IMR-90 (cell line): ENCODE measurements around the gene FERMT3. TPM values are rescaled to one million over a fixed set of nuclear protein-coding genes. Genes with fewer than 3 reads are reported as not detected.

Experiments
- ATAC-seq: fragments of 200-7000 bp; cut with Tn5 transposase; 2 replicates; pipeline ENCODE4 v1.9.1; 2020; ENCODE audit warnings: low read depth, mild to moderate bottlenecking, moderate library complexity
- BruUV-seq: library from RNA; stranded (reverse); fragments of 400-500 nt; replicated peaks from 2 replicates; lab custom pipeline; 2021; lab: Mats Ljungman, UMichigan
- CTCF ChIA-PET: fragments of 300-600 bp; formaldehyde crosslinking; extraction: SDS; loops from one replicate; lab custom pipeline; 2021; ENCODE audit warnings: antibody characterized with exemption; lab: Yijun Ruan, JAX
- POLR2A ChIA-PET: fragments of 300-600 bp; sonication (Branson Sonifier 250); formaldehyde crosslinking; loops from one replicate; lab custom pipeline; 2022; ENCODE audit warnings: antibody characterized with exemption; ENCODE audit not compliant: unreplicated experiment; lab: Charles Lee
- DNase-seq: peaks from one replicate; pipeline ENCODE4 v3.0.0; 2013
- H2AFZ ChIP-seq: replicated peaks from 2 replicates; pipeline ENCODE3; 2013; ENCODE audit warnings: low read length, mild to moderate bottlenecking; ENCODE audit not compliant: poor library complexity
- H2AK5ac ChIP-seq: 2 replicates; pipeline ENCODE4 v1.6.1; 2013; ENCODE audit warnings: low read depth, low read length, inconsistent platforms
- H2AK9ac ChIP-seq: replicated peaks from 2 replicates; pipeline ENCODE3; 2013; ENCODE audit warnings: mild to moderate bottlenecking, low read depth, low read length, moderate library complexity; ENCODE audit not compliant: poor library complexity
- H2BK120ac ChIP-seq: 2 replicates; pipeline ENCODE4 v1.6.1; 2013; ENCODE audit warnings: low read depth, low read length, inconsistent platforms
- H2BK15ac ChIP-seq: 3 replicates; pipeline ENCODE4 v1.6.1; 2013; ENCODE audit warnings: low read depth, low read length, inconsistent platforms
- H2BK20ac ChIP-seq: 2 replicates; pipeline ENCODE4 v1.6.1; 2013; ENCODE audit warnings: low read depth, mild to moderate bottlenecking, inconsistent platforms, low read length, moderate library complexity
- H2BK5ac ChIP-seq: 2 replicates; pipeline ENCODE4 v1.6.1; 2013; ENCODE audit warnings: mild to moderate bottlenecking, low read depth, low read length, inconsistent platforms; ENCODE audit not compliant: poor library complexity, severe bottlenecking
- H3K14ac ChIP-seq: replicated peaks from 2 replicates; pipeline ENCODE4 v1.6.1; 2013; ENCODE audit warnings: low read depth, low read length, inconsistent platforms
- H3K18ac ChIP-seq: 2 replicates; pipeline ENCODE4 v1.6.1; 2013; ENCODE audit warnings: low read depth, low read length, control low read depth
- H3K23ac ChIP-seq: 2 replicates; pipeline ENCODE4 v1.6.1; 2013; ENCODE audit warnings: low read depth, low read length, inconsistent platforms
- H3K27ac ChIP-seq: 2 replicates; pipeline ENCODE4 v1.5.1; 2013; ENCODE audit warnings: mild to moderate bottlenecking, control low read depth, low read length; ENCODE audit not compliant: insufficient read depth
- H3K27me3 ChIP-seq: 2 replicates; pipeline ENCODE4 v1.6.1; 2013; ENCODE audit warnings: low read length; ENCODE audit not compliant: control insufficient read depth, insufficient read depth
- H3K36me3 ChIP-seq: 2 replicates; pipeline ENCODE4 v1.6.1; 2013; ENCODE audit warnings: low read length, mixed read lengths; ENCODE audit not compliant: control insufficient read depth, insufficient read depth
- H3K4ac ChIP-seq: 2 replicates; pipeline ENCODE4 v1.6.1; 2013; ENCODE audit warnings: low read depth, low read length, inconsistent platforms
- H3K4me1 ChIP-seq: 2 replicates; pipeline ENCODE4 v1.6.1; 2013; ENCODE audit warnings: low read length, mixed read lengths; ENCODE audit not compliant: control insufficient read depth, insufficient read depth
- H3K4me2 ChIP-seq: 2 replicates; pipeline ENCODE4 v1.6.1; 2013; ENCODE audit warnings: low read depth, mild to moderate bottlenecking, control low read depth, low read length, moderate library complexity
- H3K4me3 ChIP-seq: 2 replicates; pipeline ENCODE4 v1.5.1; 2013; ENCODE audit warnings: low read depth, mild to moderate bottlenecking, control low read depth, low read length, moderate library complexity; ENCODE audit not compliant: insufficient read depth
- H3K56ac ChIP-seq: 2 replicates; pipeline ENCODE4 v1.6.1; 2013; ENCODE audit warnings: low read length, inconsistent platforms; ENCODE audit not compliant: insufficient read depth; ENCODE audit errors: extremely low read depth
- H3K79me1 ChIP-seq, 2 experiments: 2 replicates each; pipeline ENCODE4 v1.6.1; 2013; ENCODE audit warnings: low read length in 2 of 2, inconsistent platforms in 1 of 2, low read depth in 1 of 2
- H3K9ac ChIP-seq: 2 replicates; pipeline ENCODE4 v1.6.1; 2013; ENCODE audit warnings: low read depth, low read length, control low read depth
- H3K9me1 ChIP-seq: 2 replicates; pipeline ENCODE4 v1.6.1; 2013; ENCODE audit warnings: low read length, inconsistent platforms; ENCODE audit not compliant: insufficient read depth
- H3K9me3 ChIP-seq: 2 replicates; pipeline ENCODE4 v1.6.1; 2013; ENCODE audit warnings: low read length; ENCODE audit not compliant: control insufficient read depth, insufficient read depth
- H4K20me1 ChIP-seq: 2 replicates; pipeline ENCODE4 v1.6.1; 2013; ENCODE audit warnings: low read length, inconsistent platforms; ENCODE audit not compliant: insufficient read depth
- H4K5ac ChIP-seq: 2 replicates; pipeline ENCODE4 v1.6.1; 2013; ENCODE audit warnings: mild to moderate bottlenecking, low read depth, low read length, control low read depth
- H4K8ac ChIP-seq, 2 experiments: 2 replicates each; pipeline ENCODE4 v1.6.1; 2013; ENCODE audit warnings: low read depth in 2 of 2, low read length in 2 of 2, control low read depth in 1 of 2, inconsistent platforms in 1 of 2
- H4K91ac ChIP-seq: 2 replicates; pipeline ENCODE4 v1.6.1; 2013; ENCODE audit warnings: low read depth, low read length, inconsistent platforms; ENCODE audit not compliant: insufficient read depth
- BHLHE40 ChIP-seq: fragments of 150-350 bp; IDR thresholded peaks from 2 replicates; pipeline ENCODE4 v1.6.1; 2016; ENCODE audit warnings: mild to moderate bottlenecking, low read depth, low read length
- CEBPB ChIP-seq: IDR thresholded peaks from 2 replicates; pipeline ENCODE4 v1.6.1; 2012; ENCODE audit warnings: low read depth, low read length, improper control_type of control experiment
- WGBS, 2 experiments: methylation state at CpG; one replicate each; pipeline versions ENCODE4 v1.1.5 to v1.1.7; 2013; ENCODE audit warnings: missing lambda C conversion rate in 2 of 2; ENCODE audit not compliant: insufficient read length in 1 of 2; ENCODE audit errors: extremely low coverage in 2 of 2; 5-methylcytosine and 5-hydroxymethylcytosine counted together
- dilution Hi-C: fragments of 300-500 bp; cut with HindIII; formaldehyde crosslinking; loops from one replicate; pipeline ENCODE4 v1.14.3; 2018; ENCODE audit warnings: low sequenced_read_pairs; ENCODE audit not compliant: unreplicated experiment
- in situ Hi-C: fragments of 300-500 bp; cut with MboI; formaldehyde crosslinking; loops from 3 replicates; pipeline ENCODE4 v1.14.3; 2019; ENCODE audit warnings: low sequenced_read_pairs, inconsistent platforms, mixed read lengths
- intact Hi-C: fragments of 100-400 bp; cut with micrococcal nuclease; formaldehyde crosslinking; loops from 2 replicates; pipeline ENCODE4 v1.10.0; 2022
- polyA plus RNA-seq, 3 experiments: library from polyadenylated mRNA; depleted of rRNA; stranded (reverse); fragments of >200 nt; gene quantifications; 2 replicates each; pipeline ENCODE4 v1.2.3, GENCODE V29; 2012; ENCODE audit warnings: low replicate concordance in 1 of 3
- total RNA-seq: library from RNA; depleted of rRNA; stranded (reverse); fragments of >200 nt; gene quantifications from 2 replicates; pipeline ENCODE4 v1.2.3, GENCODE V29; 2012
- TF ChIP-seq, protein P1 (sequence below): fragments of 150-350 bp; IDR thresholded peaks from 2 replicates; pipeline ENCODE4 v1.6.1; 2016; ENCODE audit warnings: low read depth, mild to moderate bottlenecking, low read length, moderate library complexity, borderline replicate concordance
- TF ChIP-seq, protein P2 (sequence below): fragments of 150-350 bp; IDR thresholded peaks from 2 replicates; pipeline ENCODE4 v1.6.1; 2017; ENCODE audit warnings: mild to moderate bottlenecking, antibody characterized with exemption, low read length, low read depth

Gene FERMT3
- total and polyA plus RNA-seq, 2 of the 4 experiments (the other 2 are of a cell fraction): 0.36 to 2.3 TPM

DNA sequence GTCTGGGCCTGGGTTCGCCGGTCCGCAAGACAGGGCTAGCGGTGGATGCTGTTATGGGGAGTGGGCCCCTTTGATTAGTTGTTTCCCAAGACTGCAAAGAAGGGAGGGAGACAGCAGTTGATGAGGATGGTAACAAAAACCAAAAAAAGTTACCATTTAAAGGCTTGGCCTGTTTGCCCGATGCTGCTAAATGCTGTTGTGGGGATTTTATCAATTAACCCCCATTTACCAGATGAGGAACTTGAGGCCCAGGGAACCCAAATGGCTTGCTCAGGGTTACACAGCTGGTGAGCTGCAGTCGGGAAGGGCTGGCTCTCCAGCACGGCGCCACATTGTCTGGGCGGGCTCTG lies 16.1 kb downstream of the FERMT3 start:
- Histone ChIP-seq H4K20me1 (no peaks in the 10 kb centered on the region; the same call in 1 of the 2 replicates), H4K5ac (no peak overlapping the region), H4K8ac (no peak overlapping the region), H3K79me1 (peaks cover 22 to 37% of the 10 kb centered on the region in 2 experiments; a peak in 3 of 4 replicates), H3K36me3 (peaks cover 5% of the 10 kb centered on the region), H3K4me3 (no peak overlapping the region), H3K27me3 (no peaks in the 10 kb centered on the region), H2BK120ac (no peak overlapping the region), H3K4me1 (peaks cover 14% of the 10 kb centered on the region), H3K9me1 (peaks cover 24% of the 10 kb centered on the region), H3K4me2 (no peak overlapping the region), H2BK5ac (no peak overlapping the region), H3K9me3 (no peaks in the 10 kb centered on the region), H3K4ac (no peak overlapping the region), H3K9ac (no peak overlapping the region), H2AK5ac (no peak overlapping the region), H2BK20ac (no peak overlapping the region), H2BK15ac (no peak overlapping the region), H3K56ac (no peak overlapping the region), H2AK9ac (no peak overlapping the region), H3K18ac (no peak overlapping the region), H2AFZ (no peak overlapping the region), H3K27ac (no peak overlapping the region), H3K14ac (no peak overlapping the region), H3K23ac (no peak overlapping the region), H4K91ac (no peak overlapping the region)
- BruUV-seq: no TSS peak
- POLR2A ChIA-PET: no interaction called here
- no peak for TF ChIP-seq BHLHE40
- TF ChIP-seq, protein P1, sequence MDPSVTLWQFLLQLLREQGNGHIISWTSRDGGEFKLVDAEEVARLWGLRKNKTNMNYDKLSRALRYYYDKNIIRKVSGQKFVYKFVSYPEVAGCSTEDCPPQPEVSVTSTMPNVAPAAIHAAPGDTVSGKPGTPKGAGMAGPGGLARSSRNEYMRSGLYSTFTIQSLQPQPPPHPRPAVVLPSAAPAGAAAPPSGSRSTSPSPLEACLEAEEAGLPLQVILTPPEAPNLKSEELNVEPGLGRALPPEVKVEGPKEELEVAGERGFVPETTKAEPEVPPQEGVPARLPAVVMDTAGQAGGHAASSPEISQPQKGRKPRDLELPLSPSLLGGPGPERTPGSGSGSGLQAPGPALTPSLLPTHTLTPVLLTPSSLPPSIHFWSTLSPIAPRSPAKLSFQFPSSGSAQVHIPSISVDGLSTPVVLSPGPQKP: no peak
- TF ChIP-seq CEBPB: no peak
- TF ChIP-seq, protein P2, sequence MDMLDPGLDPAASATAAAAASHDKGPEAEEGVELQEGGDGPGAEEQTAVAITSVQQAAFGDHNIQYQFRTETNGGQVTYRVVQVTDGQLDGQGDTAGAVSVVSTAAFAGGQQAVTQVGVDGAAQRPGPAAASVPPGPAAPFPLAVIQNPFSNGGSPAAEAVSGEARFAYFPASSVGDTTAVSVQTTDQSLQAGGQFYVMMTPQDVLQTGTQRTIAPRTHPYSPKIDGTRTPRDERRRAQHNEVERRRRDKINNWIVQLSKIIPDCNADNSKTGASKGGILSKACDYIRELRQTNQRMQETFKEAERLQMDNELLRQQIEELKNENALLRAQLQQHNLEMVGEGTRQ: no peak
- DNase-seq (no peak), ATAC-seq (no peak)
- CTCF ChIA-PET: no interaction called here
- WGBS, 2 experiments: 82% methylated on average over 4 of the region's 9 CpGs; no CpG with 5 or more reads in 1 of the 2 experiments
- in situ Hi-C loops (no loop called here), intact Hi-C loops (no loop called here), dilution Hi-C loops (no loop called here)
